GM21825 (cell line): ENCODE results near the gene DRC7.
"Not testable (repeated sequence)": the region's sequence is repeated elsewhere in the genome, so short reads cannot be mapped to it uniquely, and the experiment has no call there.

ENCODE experiments used
- ATAC-seq: cut with Tn5 transposase; IDR thresholded peaks from one replicate; pipeline ENCODE4 v1.9.1; 2021; ENCODE audit warnings: mild to moderate bottlenecking, moderate library complexity; ENCODE audit not compliant: unreplicated experiment

Gene DRC7

GRCh38 chr16:57760357-57761160, 66.0 kb downstream of the DRC7 start:
- ATAC-seq: no peak

- no peak for ATAC-seq
Observed at GRCh38 chr16:57761301-57761700, 66.7 kb downstream of the DRC7 start.

GRCh38 chr16:57761957-57762356, 67.4 kb downstream of the DRC7 start:
- no peak for ATAC-seq

GRCh38 chr16:57762365-57763040, 67.9 kb downstream of the DRC7 start:
- no peak for ATAC-seq

GRCh38 chr16:57763285-57764005, 68.8 kb downstream of the DRC7 start:
- ATAC-seq: no peak

- ATAC-seq: no peak
Observed at GRCh38 chr16:57764006-57764340, 69.4 kb downstream of the DRC7 start.

GRCh38 chr16:57764341-57765159, 69.9 kb downstream of the DRC7 start:
- no peak for ATAC-seq

- ATAC-seq: no peak
Observed at GRCh38 chr16:57765160-57765728, 70.6 kb downstream of the DRC7 start.

GRCh38 chr16:57766714-57767348, 72.2 kb downstream of the DRC7 start:
- ATAC-seq: no peak

- no peak for ATAC-seq
Observed at GRCh38 chr16:57769541-57770145, 75.0 kb downstream of the DRC7 start.

- no peak for ATAC-seq
Observed at GRCh38 chr16:57770361-57770760, 75.8 kb downstream of the DRC7 start.

- ATAC-seq: no peak
Observed at GRCh38 chr16:57771141-57771785, 76.7 kb downstream of the DRC7 start.

GRCh38 chr16:57773019-57773418, 78.4 kb downstream of the DRC7 start:
- ATAC-seq: no peak

GRCh38 chr16:57773655-57774295, 79.2 kb downstream of the DRC7 start:
- no peak for ATAC-seq

- no peak for ATAC-seq
Observed at GRCh38 chr16:57774705-57775285, 80.2 kb downstream of the DRC7 start.

- ATAC-seq: no peak
Observed at GRCh38 chr16:57775661-57776469, 81.3 kb downstream of the DRC7 start.

- ATAC-seq: no peak
Observed at GRCh38 chr16:57778658-57779057, 84.1 kb downstream of the DRC7 start.

- ATAC-seq: not testable (repeated sequence)
Observed at GRCh38 chr16:57779836-57780235, 85.2 kb downstream of the DRC7 start.
